Skeletal muscle tissue (tissue), 4 donors: ENCODE data around the gene NPC2. TPM values are rescaled to one million over a fixed set of nuclear protein-coding genes. Genes with fewer than 3 reads are reported as not detected.

Source experiments
- H3K27ac ChIP-seq: one replicate; pipeline ENCODE4 v1.7.0; 2013; ENCODE audit warnings: mild to moderate bottlenecking, low read depth, low read length, inconsistent platforms
- H3K27me3 ChIP-seq, 3 donors: one replicate each; pipeline ENCODE4 v1.7.0; 2013; ENCODE audit warnings: low read length in 3 of 3; ENCODE audit not compliant: control insufficient read depth in 3 of 3, insufficient read depth in 3 of 3
- H3K36me3 ChIP-seq, 3 donors: one replicate each; pipeline ENCODE4 v1.7.0; 2013; ENCODE audit warnings: low read length in 3 of 3; ENCODE audit not compliant: control insufficient read depth in 3 of 3, insufficient read depth in 3 of 3
- H3K4me1 ChIP-seq, 3 donors: one replicate each; pipeline ENCODE4 v1.7.0; 2013; ENCODE audit warnings: low read length in 3 of 3, mild to moderate bottlenecking in 3 of 3; ENCODE audit not compliant: control insufficient read depth in 3 of 3, insufficient read depth in 3 of 3
- H3K4me3 ChIP-seq, 3 donors: one replicate each; pipeline ENCODE4 v1.7.0; 2013; ENCODE audit warnings: low read length in 3 of 3
- H3K9ac ChIP-seq, 3 donors: one replicate each; pipeline ENCODE4 v1.7.0; 2013; ENCODE audit warnings: low read length in 3 of 3, mild to moderate bottlenecking in 3 of 3, moderate library complexity in 2 of 3, low read depth in 1 of 3
- H3K9me3 ChIP-seq, 3 donors: one replicate each; pipeline ENCODE4 v1.7.0; 2013; ENCODE audit warnings: low read length in 3 of 3; ENCODE audit not compliant: control insufficient read depth in 3 of 3
- total RNA-seq: library from RNA; depleted of rRNA; stranded (reverse); fragments of >200 nt; gene quantifications from one replicate; pipeline ENCODE4 v1.2.3, GENCODE V29; 2014
- donor health status: Osteomylitis.

The NPC2 gene
- total RNA-seq, 1 donor from 2014 or later: 104 TPM

GRCh38 chr14:74531467-74531866 is 38.4 kb upstream of the NPC2 start:
- Histone ChIP-seq H3K4me1 (peaks cover 0 to 8% (median 2%) of the 10 kb centered on the region in 3 donors), H3K9ac (no peak overlapping the region), H3K9me3 (no peaks in the 10 kb centered on the region), H3K36me3 (peaks cover 0 to 3% (median 3%) of the 10 kb centered on the region in 3 donors), H3K4me3 (no peak overlapping the region), H3K27ac (no peak overlapping the region), H3K27me3 (peaks cover 0 to 6% (median 0%) of the 10 kb centered on the region in 3 donors)

GRCh38 chr14:74531006-74531405 is 37.9 kb upstream of the NPC2 start:
- Histone ChIP-seq H3K27ac (no peak overlapping the region), H3K4me1 (peaks cover 2 to 11% (median 3%) of the 10 kb centered on the region in 3 donors), H3K36me3 (peaks cover 0 to 3% (median 3%) of the 10 kb centered on the region in 3 donors), H3K4me3 (no peak overlapping the region), H3K9me3 (no peaks in the 10 kb centered on the region), H3K27me3 (peaks cover 0 to 6% (median 0%) of the 10 kb centered on the region in 3 donors), H3K9ac (no peak overlapping the region)

DNA sequence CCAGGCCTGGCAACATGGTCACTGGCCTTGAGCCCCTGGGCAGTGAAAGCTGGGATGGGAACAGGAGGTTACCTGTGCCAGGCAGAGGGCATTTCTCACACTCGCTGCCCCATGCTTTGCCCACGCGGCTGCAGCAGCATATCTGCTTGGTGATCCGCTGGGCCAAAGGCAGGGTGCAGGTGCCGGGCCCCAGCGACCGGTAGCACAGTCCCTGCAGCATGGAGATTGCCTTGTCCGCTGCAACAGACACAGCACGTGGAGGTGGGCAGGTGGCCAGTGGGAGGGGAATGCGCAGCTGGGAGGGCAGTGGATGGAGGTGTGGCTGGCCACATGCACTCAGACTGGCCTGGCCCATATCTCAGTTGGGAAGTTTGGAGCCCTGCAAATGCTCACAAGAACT is 35.8 kb upstream of the NPC2 start:
- Histone ChIP-seq H3K4me3 (no peak overlapping the region), H3K36me3 (peaks cover 0 to 3% (median 3%) of the 10 kb centered on the region in 3 donors), H3K4me1 (peaks cover 15 to 27% (median 16%) of the 10 kb centered on the region in 3 donors), H3K9ac (no peak overlapping the region), H3K27ac (no peak overlapping the region), H3K9me3 (no peaks in the 10 kb centered on the region), H3K27me3 (no peaks in the 10 kb centered on the region)

DNA sequence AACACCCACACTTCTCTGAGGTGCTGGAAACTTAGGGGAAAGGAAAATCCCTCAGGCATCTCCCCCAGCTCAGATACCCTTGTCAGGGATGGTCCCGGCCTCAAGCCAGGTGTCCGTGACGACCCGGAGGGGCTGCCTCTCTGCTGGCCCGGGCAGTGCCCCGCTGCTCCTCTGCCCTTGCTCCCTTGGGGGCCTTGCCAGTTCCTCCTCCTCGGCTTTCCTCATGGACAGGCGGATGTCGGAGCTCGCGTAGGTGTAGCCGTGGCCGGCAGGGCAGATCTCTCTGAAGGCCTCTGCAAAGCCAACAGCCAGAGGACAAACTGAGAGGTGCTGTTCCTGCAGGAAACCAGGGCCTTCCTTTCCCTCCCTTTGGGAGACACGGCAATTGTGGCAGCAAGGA is 35.3 kb upstream of the NPC2 start:
- Histone ChIP-seq H3K36me3 (peaks cover 0 to 3% (median 3%) of the 10 kb centered on the region in 3 donors), H3K4me1 (peaks cover 15 to 27% (median 16%) of the 10 kb centered on the region in 3 donors), H3K9ac (no peak overlapping the region), H3K9me3 (no peaks in the 10 kb centered on the region), H3K4me3 (no peak overlapping the region), H3K27ac (no peak overlapping the region), H3K27me3 (no peaks in the 10 kb centered on the region)

GRCh38 chr14:74527736-74528280 is 34.7 kb upstream of the NPC2 start:
- H3K36me3 ChIP-seq: peaks cover 0 to 3% (median 0%) of the 10 kb centered on the region in 3 donors
- no peak overlapping the region for H3K27ac ChIP-seq
- no peak overlapping the region for H3K9ac ChIP-seq
- no peaks in the 10 kb centered on the region for H3K27me3 ChIP-seq
- no peak overlapping the region for H3K4me3 ChIP-seq
- H3K4me1 ChIP-seq: peaks cover 15 to 27% (median 16%) of the 10 kb centered on the region in 3 donors
- no peaks in the 10 kb centered on the region for H3K9me3 ChIP-seq

DNA sequence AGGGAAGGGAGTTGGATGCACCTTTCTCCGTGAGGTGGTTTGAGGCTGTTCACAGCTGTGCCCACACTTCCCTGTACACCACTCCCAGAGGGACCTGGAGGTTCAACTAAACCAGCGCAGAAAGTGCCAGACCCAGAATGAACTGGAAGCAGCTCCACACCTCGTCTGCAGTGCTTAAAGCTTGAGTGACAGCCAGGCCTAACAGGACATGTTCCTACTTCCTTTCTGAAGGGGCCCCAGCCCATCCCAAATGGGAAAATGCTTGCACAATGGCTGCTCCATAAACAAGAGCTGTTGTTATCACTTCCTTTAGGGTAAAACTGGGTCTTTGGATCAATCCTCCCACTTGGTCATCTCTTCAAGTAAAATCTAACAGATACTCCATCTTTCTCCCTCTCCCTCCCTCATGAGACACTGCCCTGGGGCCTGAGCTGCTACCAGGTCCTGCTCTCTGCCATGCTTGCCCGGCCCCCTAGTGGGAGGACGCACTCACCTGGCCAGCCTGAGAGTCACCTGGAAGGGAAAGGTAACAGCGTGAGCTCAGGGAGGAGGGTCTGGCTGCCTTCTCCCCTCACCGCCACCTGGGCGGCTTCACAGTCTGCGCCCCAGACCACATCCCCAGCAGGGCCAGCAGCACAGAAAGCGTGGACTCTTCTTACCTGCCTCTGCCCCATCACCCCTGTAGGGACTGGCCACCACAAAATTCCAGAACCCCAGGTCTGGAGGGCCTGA is 33.9 kb upstream of the NPC2 start:
- no peak overlapping the region for H3K27ac ChIP-seq
- H3K4me1 ChIP-seq: peaks cover 15 to 27% (median 16%) of the 10 kb centered on the region in 3 donors
- H3K9me3 ChIP-seq: no peaks in the 10 kb centered on the region
- no peak overlapping the region for H3K9ac ChIP-seq
- no peaks in the 10 kb centered on the region for H3K27me3 ChIP-seq
- no peak overlapping the region for H3K4me3 ChIP-seq
- peaks cover 0 to 3% (median 0%) of the 10 kb centered on the region in 3 donors for H3K36me3 ChIP-seq

- peaks cover 0 to 5% (median 2%) of the 10 kb centered on the region in 3 donors for H3K36me3 ChIP-seq
- H3K4me3 ChIP-seq: no peak overlapping the region
- H3K4me1 ChIP-seq: peaks cover 15 to 27% (median 16%) of the 10 kb centered on the region in 3 donors
- H3K27ac ChIP-seq: no peak overlapping the region
- H3K9ac ChIP-seq: no peak overlapping the region
- no peaks in the 10 kb centered on the region for H3K9me3 ChIP-seq
- no peaks in the 10 kb centered on the region for H3K27me3 ChIP-seq
Measured at GRCh38 chr14:74525361-74525851, 32.3 kb upstream of the NPC2 start.

DNA sequence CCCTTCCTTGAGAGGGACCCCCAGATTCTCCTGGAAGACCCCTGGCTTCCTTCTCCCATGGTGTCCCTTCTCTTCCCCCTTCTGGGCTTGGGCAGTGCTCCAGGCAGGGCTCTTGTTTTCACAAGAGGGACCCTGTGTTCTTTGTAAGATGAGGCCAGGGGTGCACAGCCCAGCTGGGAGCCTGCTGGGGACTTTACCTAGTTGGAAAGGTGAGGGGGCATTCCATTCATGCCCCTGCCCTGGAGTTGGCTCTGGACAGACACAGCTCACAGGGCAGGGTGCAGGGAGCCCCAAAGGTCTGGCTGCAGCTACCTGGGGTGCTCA is 31.7 kb upstream of the NPC2 start:
- Histone ChIP-seq H3K27me3 (no peaks in the 10 kb centered on the region), H3K4me3 (no peak overlapping the region), H3K36me3 (peaks cover 0 to 9% (median 2%) of the 10 kb centered on the region in 3 donors), H3K9me3 (no peaks in the 10 kb centered on the region), H3K9ac (no peak overlapping the region), H3K4me1 (peaks cover 15 to 27% (median 16%) of the 10 kb centered on the region in 3 donors), H3K27ac (no peak overlapping the region)

GRCh38 chr14:74524076-74524811 is 31.1 kb upstream of the NPC2 start:
- Histone ChIP-seq H3K27ac (no peak overlapping the region), H3K4me1 (peaks cover 15 to 27% (median 16%) of the 10 kb centered on the region in 3 donors), H3K4me3 (no peak overlapping the region), H3K27me3 (no peaks in the 10 kb centered on the region), H3K9me3 (no peaks in the 10 kb centered on the region), H3K36me3 (peaks cover 0 to 9% (median 2%) of the 10 kb centered on the region in 3 donors), H3K9ac (no peak overlapping the region)
